ENCODE data around the gene DLX5. TPM values are rescaled to one million over a fixed set of nuclear protein-coding genes. Genes with fewer than 3 reads are reported as not detected.

The DLX5 gene
- total RNA-seq, 1 experiment from 2014 or later, result not detected

DNA sequence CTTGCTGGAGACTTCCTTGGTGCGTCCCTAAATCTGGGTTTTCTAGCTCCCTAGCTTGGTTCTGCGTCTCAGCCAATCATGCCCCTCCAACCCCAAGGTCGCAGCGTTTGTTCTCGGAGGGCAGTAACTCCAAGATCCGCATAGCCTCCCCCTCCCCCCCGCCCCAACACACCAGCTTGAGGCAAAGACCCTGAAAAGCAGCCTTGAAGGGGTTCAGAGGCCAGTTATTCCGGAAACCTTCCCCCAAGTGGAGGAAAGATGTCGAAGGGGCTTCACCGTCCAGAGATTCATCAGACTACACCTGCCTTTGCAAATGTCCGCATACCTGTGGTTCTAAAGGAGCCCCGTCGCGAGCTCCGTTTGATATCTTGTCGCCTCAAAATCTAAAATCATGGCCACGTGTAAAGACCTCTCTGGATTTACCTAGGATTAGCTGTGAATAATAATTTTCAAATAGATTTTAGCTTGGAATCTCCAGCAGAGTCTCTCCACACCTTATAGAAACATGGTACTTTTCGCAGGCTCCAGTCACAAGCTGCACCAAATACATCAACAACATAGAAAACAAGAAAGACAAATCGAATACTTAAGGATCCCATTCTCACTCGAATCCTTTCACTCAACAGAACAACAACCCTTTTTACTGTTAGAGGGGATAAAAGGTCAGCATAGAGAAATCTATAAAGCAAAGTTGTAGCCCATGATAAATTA is 11.3 kb downstream of the DLX5 start:
- no peaks in the 10 kb centered on the region for H3K9me3 ChIP-seq (ENCODE audit: control insufficient read depth, insufficient read depth, low read depth, low read length)
- POLR2A ChIA-PET, result no interaction called here
- no peak for DNase-seq (ENCODE audit: low read depth, low spot score)
- in situ Hi-C loops (cut with HindIII; ENCODE audit: low pct_unique_long_range_greater_than_20kb, low sequenced_read_pairs) (no loop called here), intact Hi-C loops (cut with micrococcal nuclease; ENCODE audit: unreplicated experiment) (no loop called here)
- ATAC-seq, result no peak
- BruUV-seq (replicated peaks), result no TSS peak
- TF ChIP-seq POLR2AphosphoS5 (IDR thresholded peaks at IDR 0.05; ENCODE audit: low read depth, low read length) (no peak), TCF7L2 (IDR thresholded peaks at IDR 0.05; ENCODE audit: low read depth, low read length) (no peak), SIN3A (IDR thresholded peaks at IDR 0.05; ENCODE audit: borderline replicate concordance, insufficient read depth, low read depth, low read length) (no peak)
- TF ChIP-seq, protein P1, sequence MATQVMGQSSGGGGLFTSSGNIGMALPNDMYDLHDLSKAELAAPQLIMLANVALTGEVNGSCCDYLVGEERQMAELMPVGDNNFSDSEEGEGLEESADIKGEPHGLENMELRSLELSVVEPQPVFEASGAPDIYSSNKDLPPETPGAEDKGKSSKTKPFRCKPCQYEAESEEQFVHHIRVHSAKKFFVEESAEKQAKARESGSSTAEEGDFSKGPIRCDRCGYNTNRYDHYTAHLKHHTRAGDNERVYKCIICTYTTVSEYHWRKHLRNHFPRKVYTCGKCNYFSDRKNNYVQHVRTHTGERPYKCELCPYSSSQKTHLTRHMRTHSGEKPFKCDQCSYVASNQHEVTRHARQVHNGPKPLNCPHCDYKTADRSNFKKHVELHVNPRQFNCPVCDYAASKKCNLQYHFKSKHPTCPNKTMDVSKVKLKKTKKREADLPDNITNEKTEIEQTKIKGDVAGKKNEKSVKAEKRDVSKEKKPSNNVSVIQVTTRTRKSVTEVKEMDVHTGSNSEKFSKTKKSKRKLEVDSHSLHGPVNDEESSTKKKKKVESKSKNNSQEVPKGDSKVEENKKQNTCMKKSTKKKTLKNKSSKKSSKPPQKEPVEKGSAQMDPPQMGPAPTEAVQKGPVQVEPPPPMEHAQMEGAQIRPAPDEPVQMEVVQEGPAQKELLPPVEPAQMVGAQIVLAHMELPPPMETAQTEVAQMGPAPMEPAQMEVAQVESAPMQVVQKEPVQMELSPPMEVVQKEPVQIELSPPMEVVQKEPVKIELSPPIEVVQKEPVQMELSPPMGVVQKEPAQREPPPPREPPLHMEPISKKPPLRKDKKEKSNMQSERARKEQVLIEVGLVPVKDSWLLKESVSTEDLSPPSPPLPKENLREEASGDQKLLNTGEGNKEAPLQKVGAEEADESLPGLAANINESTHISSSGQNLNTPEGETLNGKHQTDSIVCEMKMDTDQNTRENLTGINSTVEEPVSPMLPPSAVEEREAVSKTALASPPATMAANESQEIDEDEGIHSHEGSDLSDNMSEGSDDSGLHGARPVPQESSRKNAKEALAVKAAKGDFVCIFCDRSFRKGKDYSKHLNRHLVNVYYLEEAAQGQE (IDR thresholded peaks at IDR 0.05; ENCODE audit: insufficient read depth in 1 of 2, low read depth in 2 of 2, low read length in 1 of 2), result no peak
- TF ChIP-seq, protein P2, sequence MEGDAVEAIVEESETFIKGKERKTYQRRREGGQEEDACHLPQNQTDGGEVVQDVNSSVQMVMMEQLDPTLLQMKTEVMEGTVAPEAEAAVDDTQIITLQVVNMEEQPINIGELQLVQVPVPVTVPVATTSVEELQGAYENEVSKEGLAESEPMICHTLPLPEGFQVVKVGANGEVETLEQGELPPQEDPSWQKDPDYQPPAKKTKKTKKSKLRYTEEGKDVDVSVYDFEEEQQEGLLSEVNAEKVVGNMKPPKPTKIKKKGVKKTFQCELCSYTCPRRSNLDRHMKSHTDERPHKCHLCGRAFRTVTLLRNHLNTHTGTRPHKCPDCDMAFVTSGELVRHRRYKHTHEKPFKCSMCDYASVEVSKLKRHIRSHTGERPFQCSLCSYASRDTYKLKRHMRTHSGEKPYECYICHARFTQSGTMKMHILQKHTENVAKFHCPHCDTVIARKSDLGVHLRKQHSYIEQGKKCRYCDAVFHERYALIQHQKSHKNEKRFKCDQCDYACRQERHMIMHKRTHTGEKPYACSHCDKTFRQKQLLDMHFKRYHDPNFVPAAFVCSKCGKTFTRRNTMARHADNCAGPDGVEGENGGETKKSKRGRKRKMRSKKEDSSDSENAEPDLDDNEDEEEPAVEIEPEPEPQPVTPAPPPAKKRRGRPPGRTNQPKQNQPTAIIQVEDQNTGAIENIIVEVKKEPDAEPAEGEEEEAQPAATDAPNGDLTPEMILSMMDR (IDR thresholded peaks at IDR 0.05), result no peak
- CTCF ChIA-PET, result interaction anchor here (0.6 kb wide), 1 partner anchor 193 kb away, joined by 4 read pairs; no protein-coding TSS in a partner anchor
- H3K27ac ChIP-seq (ENCODE audit: low read length), result no peak overlapping the region
- H3K36me3 ChIP-seq (ENCODE audit: control insufficient read depth, insufficient read depth, low read length), result no peaks in the 10 kb centered on the region
- H3K4me3 ChIP-seq (ENCODE audit: low read depth in 2 of 2, low read length in 2 of 2), result no peak overlapping the region
- H3K27me3 ChIP-seq (ENCODE audit: control insufficient read depth, insufficient read depth, low read length), result peaks cover 22% of the 10 kb centered on the region
- peaks cover 8% of the 10 kb centered on the region; the same call in 1 of the 2 replicates for H3K4me1 ChIP-seq (ENCODE audit: control insufficient read depth, insufficient read depth, low read length)

DNA sequence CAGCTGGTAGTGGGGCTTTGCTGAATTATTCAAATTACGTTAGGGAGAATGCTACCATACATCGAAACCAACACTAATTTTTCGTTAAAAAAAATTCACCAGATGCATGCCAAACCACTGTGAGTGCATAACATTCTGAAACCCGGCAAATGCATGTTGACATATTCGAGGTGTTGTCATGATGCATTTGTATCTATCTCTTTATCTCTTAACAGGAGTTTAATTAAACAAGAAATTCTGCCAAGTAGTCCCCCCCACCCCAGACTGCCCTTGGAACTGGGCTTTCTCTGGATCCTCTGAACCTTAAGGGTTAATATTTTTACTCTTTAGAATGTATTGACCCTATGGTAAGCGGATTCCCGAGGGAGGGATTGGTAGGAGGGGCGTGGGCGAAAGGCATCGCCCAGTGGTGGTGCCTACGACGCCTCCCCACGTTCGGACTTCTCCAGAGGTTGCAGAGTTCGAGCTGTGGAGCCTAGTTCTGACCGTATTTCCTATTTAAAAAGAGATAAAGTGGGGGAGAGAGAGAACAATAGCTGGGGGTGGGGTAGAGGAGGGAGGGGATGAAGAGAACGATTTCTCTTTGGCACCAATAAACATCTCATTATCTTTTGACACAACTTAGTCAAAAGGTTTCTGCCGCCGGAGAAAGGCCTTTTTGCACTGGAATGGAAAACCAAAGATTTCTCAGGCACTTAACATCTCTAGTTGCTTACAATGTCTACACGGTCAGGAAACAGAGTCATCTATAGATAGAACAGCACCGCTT is 12.1 kb downstream of the DLX5 start:
- TF ChIP-seq, protein P1 (IDR thresholded peaks at IDR 0.05; ENCODE audit: insufficient read depth in 1 of 2, low read depth in 2 of 2, low read length in 1 of 2), result no peak
- H3K27me3 ChIP-seq (ENCODE audit: control insufficient read depth, insufficient read depth, low read length), result peaks cover 22% of the 10 kb centered on the region
- ATAC-seq (no peak), DNase-seq (ENCODE audit: low read depth, low spot score) (no peak)
- BruUV-seq (replicated peaks), result no TSS peak
- intact Hi-C loops (cut with micrococcal nuclease; ENCODE audit: unreplicated experiment) (no loop called here), in situ Hi-C loops (cut with HindIII; ENCODE audit: low pct_unique_long_range_greater_than_20kb, low sequenced_read_pairs) (no loop called here)
- CTCF ChIA-PET, result no interaction called here
- H3K4me3 ChIP-seq (ENCODE audit: low read depth in 2 of 2, low read length in 2 of 2), result no peak overlapping the region
- no peaks in the 10 kb centered on the region for H3K36me3 ChIP-seq (ENCODE audit: control insufficient read depth, insufficient read depth, low read length)
- peaks cover 8% of the 10 kb centered on the region; the same call in 1 of the 2 replicates for H3K4me1 ChIP-seq (ENCODE audit: control insufficient read depth, insufficient read depth, low read length)
- POLR2A ChIA-PET, result no interaction called here
- H3K27ac ChIP-seq (ENCODE audit: low read length), result no peak overlapping the region
- H3K9me3 ChIP-seq (ENCODE audit: control insufficient read depth, insufficient read depth, low read depth, low read length), result no peaks in the 10 kb centered on the region

All from Panc1 (cell line).